HL-60/S4 (cell line): ENCODE results near the gene CDH6.

Experiments
- in situ Hi-C: fragments of 300-500 bp; cut with MboI; formaldehyde crosslinking; loops from 2 replicates; pipeline ENCODE4 v1.14.3; 2022; ENCODE audit warnings: low sequenced_read_pairs

CDH6 gene

DNA sequence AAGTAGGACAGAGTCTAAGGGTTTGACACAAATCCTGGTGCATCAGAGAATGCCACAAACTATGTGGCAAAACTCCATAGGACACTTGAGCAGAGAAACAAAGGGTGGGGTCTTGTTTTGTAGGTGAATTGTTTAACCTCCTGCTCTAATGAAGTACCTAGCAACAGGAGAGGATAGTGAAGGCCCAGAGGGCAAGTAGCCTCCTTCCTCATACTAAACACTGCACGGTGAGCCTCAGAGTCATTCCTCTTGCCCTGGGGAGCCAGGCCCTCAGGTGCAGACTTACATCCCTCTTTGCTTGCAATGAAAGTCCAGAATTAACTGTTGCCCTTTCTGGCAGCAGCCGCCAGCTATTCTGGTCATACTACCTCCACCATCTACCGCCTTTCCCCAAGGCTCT lies 172.3 kb downstream of the CDH6 start:
- in situ Hi-C loops, result no loop called here

DNA sequence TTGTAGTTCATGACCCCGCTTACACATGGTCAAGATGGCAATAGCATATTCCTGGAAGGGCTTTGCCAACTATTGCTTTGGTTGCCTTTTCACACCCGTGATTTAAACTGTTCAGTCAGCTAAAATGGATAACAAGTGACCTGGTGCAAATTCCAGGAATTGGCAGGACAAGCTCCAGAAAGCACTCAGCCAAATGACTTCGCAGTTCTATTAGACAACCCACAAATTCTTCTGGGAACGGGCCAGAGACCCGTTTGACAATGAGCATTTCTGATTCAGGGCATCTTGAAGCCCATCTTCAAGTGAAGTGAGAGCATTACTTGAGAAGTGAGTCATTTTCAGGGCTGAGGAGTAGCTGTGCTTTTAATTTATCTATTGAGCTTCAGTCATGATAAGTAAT lies 173.5 kb downstream of the CDH6 start:
- in situ Hi-C loops, result no loop called here

DNA sequence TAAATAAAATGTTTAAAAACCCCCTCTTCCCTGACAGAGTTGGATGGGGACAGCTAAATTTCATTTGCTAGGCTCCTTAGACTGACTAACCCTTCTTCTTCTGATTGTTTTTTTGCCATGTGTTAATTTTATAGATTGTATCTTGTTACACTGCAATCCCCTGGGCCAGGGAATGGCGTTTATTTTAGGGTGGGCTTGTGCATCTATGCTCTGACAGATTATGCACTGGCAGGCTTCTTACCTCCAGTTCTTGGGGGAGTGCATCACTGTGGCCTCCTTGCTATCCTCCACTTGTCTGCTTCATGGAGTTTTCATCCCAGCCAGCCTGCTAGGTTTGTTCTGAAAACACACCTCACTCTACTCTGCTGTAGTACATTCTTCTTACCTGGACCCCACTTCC lies 178.6 kb downstream of the CDH6 start:
- in situ Hi-C loops, result no loop called here

DNA sequence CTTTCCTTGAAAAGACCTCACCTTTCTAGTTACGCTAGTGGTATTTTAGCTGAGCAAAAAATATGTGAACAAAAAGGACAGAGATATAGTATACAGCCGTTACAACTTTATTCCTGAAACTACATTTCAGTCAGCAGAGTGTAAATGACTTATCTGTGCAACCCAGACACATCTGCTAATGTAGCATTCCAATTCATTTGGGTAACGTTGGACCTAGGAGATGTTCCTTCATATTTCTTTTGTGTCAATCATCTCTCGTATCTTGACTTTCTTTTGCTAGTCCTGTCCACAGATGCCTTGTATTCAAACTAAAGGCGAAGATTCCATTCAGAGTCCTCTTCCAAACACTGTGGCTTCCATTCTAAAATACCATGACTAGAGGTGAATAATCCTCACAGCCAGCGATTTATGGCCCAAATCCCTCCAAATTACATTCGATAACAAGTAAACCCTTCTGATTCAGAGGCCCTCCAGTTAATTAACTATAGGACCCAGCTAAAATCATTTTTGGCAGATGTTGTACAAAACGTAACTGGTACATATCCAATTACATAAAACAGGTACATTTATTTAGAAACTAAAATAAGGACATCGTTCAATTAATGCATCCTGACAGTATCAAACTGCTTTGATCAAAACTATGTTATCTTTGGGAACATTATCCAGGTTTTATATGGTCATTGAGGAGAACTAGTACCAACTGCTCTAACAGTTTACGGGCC lies 182.7 kb downstream of the CDH6 start:
- in situ Hi-C loops, result no loop called here

DNA sequence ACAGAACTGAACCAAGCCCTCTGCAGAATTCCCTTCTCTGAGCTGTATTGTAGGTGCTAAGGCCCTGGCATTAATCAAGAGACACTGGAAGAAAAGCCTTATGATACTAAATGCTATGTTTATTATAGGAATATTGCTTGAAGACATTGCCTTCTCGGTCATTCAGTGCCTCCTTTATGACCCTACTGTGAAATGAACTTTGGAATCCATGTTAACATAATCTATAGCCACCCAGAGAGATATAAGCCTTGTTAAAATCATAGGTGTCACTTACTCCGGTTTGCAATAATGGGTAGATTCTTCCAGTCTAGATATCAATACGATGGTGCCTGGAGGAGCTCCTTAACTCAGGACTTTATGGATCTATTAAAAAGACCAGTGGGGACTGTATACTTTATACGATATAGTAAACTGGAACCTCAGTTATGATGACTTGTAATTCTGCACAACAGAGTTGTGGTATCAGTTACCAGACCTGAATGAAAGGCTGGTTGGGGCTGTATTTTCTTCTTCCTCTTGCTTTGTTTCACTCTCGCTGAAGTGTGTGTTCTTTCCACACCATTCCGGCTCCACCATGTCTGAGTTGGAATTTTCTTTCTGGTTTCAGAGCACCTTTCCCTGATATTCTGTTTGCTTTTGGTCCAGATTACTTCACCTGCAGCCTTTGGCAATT lies 183.9 kb downstream of the CDH6 start:
- in situ Hi-C loops, result no loop called here

DNA sequence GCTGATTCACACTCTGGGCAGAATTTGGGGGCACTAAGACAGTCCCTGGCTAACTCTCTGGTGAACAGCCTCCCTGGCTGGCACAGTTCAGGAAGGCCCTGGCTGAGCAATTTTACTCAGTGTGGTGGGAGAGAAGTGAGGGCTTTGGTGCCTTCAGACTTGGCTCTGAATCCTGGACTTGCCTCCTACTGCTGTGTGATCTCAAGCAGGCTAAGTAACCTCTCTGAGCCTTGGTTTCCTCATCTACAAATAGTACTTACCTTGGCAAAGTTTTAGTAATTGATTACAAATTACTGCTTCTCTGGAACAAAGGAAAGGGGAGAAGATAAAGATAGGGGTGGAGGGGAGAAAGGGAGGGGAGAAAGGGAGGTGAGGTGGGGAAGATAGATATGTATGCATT lies 184.7 kb downstream of the CDH6 start:
- in situ Hi-C loops, result no loop called here
